ENCODE results near the gene ALG12.
"Not testable (repeated sequence)": the region's sequence is repeated elsewhere in the genome, so short reads cannot be mapped to it uniquely, and the experiment has no call there.

ALG12 gene

GRCh38 chr22:49867303-49868265, 50.7 kb downstream of the ALG12 start:
- DNase-seq (ENCODE audit: low read depth, low spot score): no peak

- no peak for DNase-seq (ENCODE audit: low read depth, low spot score)
Measured at GRCh38 chr22:49866646-49867045, 51.6 kb downstream of the ALG12 start.

- no peak for DNase-seq (ENCODE audit: low read depth, low spot score)
Measured at GRCh38 chr22:49866134-49866533, 52.1 kb downstream of the ALG12 start.

GRCh38 chr22:49865156-49865555, 53.1 kb downstream of the ALG12 start:
- no peak for DNase-seq (ENCODE audit: low read depth, low spot score)

GRCh38 chr22:49863931-49864330, 54.3 kb downstream of the ALG12 start:
- DNase-seq (ENCODE audit: low read depth, low spot score): no peak

- DNase-seq (ENCODE audit: low read depth, low spot score): no peak
Measured at GRCh38 chr22:49862496-49862776, 55.8 kb downstream of the ALG12 start.

- no peak for DNase-seq (ENCODE audit: low read depth, low spot score)
Measured at GRCh38 chr22:49861642-49862495, 56.4 kb downstream of the ALG12 start.

- no peak for DNase-seq (ENCODE audit: low read depth, low spot score)
Measured at GRCh38 chr22:49858827-49859226, 59.4 kb downstream of the ALG12 start.

- no peak for DNase-seq (ENCODE audit: low read depth, low spot score)
Measured at GRCh38 chr22:49856766-49857618, 61.2 kb downstream of the ALG12 start.

- DNase-seq (ENCODE audit: low read depth, low spot score): no peak
Measured at GRCh38 chr22:49856343-49856742, 61.9 kb downstream of the ALG12 start.

- no peak for DNase-seq (ENCODE audit: low read depth, low spot score)
Measured at GRCh38 chr22:49855251-49855911, 62.9 kb downstream of the ALG12 start.

GRCh38 chr22:49853981-49854831, 64.0 kb downstream of the ALG12 start:
- no peak for DNase-seq (ENCODE audit: low read depth, low spot score)

- DNase-seq (ENCODE audit: low read depth, low spot score): peak; percentile 94
Measured at GRCh38 chr22:49852898-49853894, 65.0 kb downstream of the ALG12 start, which contains the start of gene ZBED4. Gene ZBED4, plus strand, starts transcription at chr22:49853844. Its CDS starts 29,819 bp downstream, at chr22:49883663.

- not testable (repeated sequence) for DNase-seq (ENCODE audit: low read depth, low spot score)
Measured at GRCh38 chr22:49852568-49852897, 65.7 kb downstream of the ALG12 start.

- DNase-seq (ENCODE audit: low read depth, low spot score): no peak
Measured at GRCh38 chr22:49850959-49851802, 67.1 kb downstream of the ALG12 start.

Measured in activated naive CD8-positive, alpha-beta T cell treated with anti-CD3 and anti-CD28 coated beads, Interleukin-2, amount 50 U/mL, for 16 hours (primary cell).